Measurements from ENCODE around the gene BHMT2. TPM values are rescaled to one million over a fixed set of nuclear protein-coding genes. Genes with fewer than 3 reads are reported as not detected.

Gene BHMT2
- total RNA-seq, 4 donors from 2014 or later: 27.6 to 63.4 (median 48.0) TPM

DNA sequence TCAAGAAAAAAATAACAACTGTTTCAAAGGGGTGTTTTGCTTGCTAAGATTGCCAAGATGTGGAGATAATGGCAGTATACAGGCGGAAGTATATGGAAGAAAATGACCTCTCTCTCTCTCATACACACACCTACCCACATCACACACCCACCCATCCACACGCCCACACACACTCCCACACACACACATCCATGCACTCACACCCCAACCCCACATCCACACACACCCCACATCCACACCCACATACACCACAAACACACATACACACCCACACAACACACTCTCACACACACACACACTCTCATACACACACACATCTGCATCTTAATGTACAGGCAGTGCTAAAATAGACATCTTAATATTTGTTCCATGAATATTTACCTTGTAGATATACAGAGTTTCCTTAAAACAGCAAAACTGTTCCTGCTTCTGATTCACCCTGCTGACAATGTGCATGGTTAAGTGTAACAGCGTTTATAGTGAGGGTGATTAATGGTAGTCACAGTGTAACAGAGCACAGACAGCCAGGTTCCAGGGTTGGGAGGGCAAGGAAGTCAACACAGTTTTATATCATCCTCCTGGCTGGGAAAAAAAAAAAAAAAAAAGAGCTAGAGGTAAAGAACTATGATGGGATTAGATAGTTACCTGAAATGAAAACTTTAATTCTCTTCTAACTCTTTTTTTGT lies 8.3 kb downstream of the BHMT2 start:
- DNase-seq (ENCODE audit: low spot score in 2 of 2): no peak
- Histone ChIP-seq H3K36me3 (peaks cover 0 to 13% (median 0%) of the 10 kb centered on the region in 3 donors), H3K9me3 (peaks cover 0 to 12% (median 2%) of the 10 kb centered on the region in 4 donors), H3K27me3 (no peaks in the 10 kb centered on the region), H3K4me3 (no peak overlapping the region), H3K27ac (no peak overlapping the region), H3K4me1 (no peaks in the 10 kb centered on the region)
- no peak for TF ChIP-seq POLR2A (IDR thresholded peaks at IDR 0.05)
- no peak for TF ChIP-seq EP300 (IDR thresholded peaks at IDR 0.05)
- no peak for TF ChIP-seq CTCF (IDR thresholded peaks at IDR 0.05)
- WGBS, 2 donors: 66 to 82% methylated on average over 3 of the region's 3 CpGs

- H3K4me3 ChIP-seq: no peak overlapping the region
- no peak for TF ChIP-seq POLR2A (IDR thresholded peaks at IDR 0.05)
- TF ChIP-seq CTCF (IDR thresholded peaks at IDR 0.05): no peak
- no peak for TF ChIP-seq EP300 (IDR thresholded peaks at IDR 0.05)
- DNase-seq (ENCODE audit: low spot score in 2 of 2): no peak
- peaks cover 0 to 13% (median 0%) of the 10 kb centered on the region in 3 donors for H3K36me3 ChIP-seq
- H3K9me3 ChIP-seq: no peaks in the 10 kb centered on the region
- no peaks in the 10 kb centered on the region for H3K27me3 ChIP-seq
- WGBS, 2 donors: 92 to 97% methylated on average over 2 of the region's 2 CpGs
- H3K27ac ChIP-seq: no peak overlapping the region
- H3K4me1 ChIP-seq: no peaks in the 10 kb centered on the region
Observed at GRCh38 chr5:79080804-79081203, 11.2 kb downstream of the BHMT2 start.

DNA sequence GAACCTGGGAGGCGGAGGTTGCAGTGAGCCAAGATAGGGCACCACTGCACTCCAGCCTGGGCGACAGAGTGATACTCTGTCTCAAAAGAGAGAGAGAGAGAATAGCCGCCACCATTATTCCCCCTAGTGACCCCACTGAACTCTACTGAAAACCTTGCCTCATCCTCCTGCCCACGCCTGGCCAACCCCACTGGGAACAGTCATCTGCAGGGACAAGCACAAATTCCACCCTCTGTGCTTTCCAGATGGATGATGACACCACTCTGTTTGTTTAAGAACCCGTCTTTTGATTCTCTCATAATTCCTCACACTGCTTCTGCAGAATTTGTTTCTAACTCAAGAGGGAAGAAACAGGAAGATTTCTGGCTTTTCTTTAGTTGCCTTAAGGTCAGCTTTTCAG lies 12.2 kb downstream of the BHMT2 start:
- H3K4me1 ChIP-seq: no peaks in the 10 kb centered on the region
- peaks cover 0 to 13% (median 0%) of the 10 kb centered on the region in 3 donors for H3K36me3 ChIP-seq
- no peak for DNase-seq (ENCODE audit: low spot score in 2 of 2)
- H3K27ac ChIP-seq: no peak overlapping the region
- no peaks in the 10 kb centered on the region for H3K27me3 ChIP-seq
- whole genome bisulfite sequencing, 2 donors: 77 to 83% methylated on average over 5 of the region's 5 CpGs
- no peak overlapping the region for H3K4me3 ChIP-seq
- no peak for TF ChIP-seq EP300 (IDR thresholded peaks at IDR 0.05)
- TF ChIP-seq POLR2A (IDR thresholded peaks at IDR 0.05): no peak
- TF ChIP-seq CTCF (IDR thresholded peaks at IDR 0.05): no peak
- H3K9me3 ChIP-seq: no peaks in the 10 kb centered on the region

DNA sequence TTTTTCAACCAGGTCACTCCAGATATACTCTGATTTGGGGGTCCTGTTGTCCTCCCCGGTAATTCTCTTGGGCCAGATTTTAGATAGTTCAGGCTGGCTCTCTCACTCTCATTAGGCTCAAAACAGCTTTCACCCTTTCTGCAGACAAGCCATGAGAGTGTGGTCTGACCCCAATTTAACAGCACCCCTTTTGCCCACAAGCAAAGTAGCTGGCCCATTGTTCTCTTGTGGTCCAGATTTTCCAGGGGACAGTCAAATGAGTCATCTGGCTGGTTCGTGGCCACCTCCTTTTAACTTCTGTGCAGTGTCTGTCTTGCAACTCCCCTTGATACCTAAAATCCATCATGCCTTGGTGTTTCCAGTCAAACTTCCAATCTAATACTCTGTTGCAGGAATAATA lies 16.5 kb downstream of the BHMT2 start:
- Histone ChIP-seq H3K4me3 (no peak overlapping the region), H3K27me3 (no peaks in the 10 kb centered on the region), H3K4me1 (no peaks in the 10 kb centered on the region), H3K27ac (no peak overlapping the region), H3K9me3 (no peaks in the 10 kb centered on the region), H3K36me3 (peaks cover 0 to 6% (median 0%) of the 10 kb centered on the region in 3 donors)
- DNase-seq (ENCODE audit: low spot score in 2 of 2): no peak
- 72 to 79% methylated on average over 2 of the region's 2 CpGs for WGBS, 2 donors
- TF ChIP-seq POLR2A (IDR thresholded peaks at IDR 0.05) (no peak), EP300 (IDR thresholded peaks at IDR 0.05) (no peak), CTCF (IDR thresholded peaks at IDR 0.05) (no peak)

GRCh38 chr5:79088507-79088906 lies 18.9 kb downstream of the BHMT2 start:
- H3K27ac ChIP-seq: no peak overlapping the region
- no peaks in the 10 kb centered on the region for H3K9me3 ChIP-seq
- TF ChIP-seq POLR2A (IDR thresholded peaks at IDR 0.05): no peak
- TF ChIP-seq CTCF (IDR thresholded peaks at IDR 0.05): no peak
- TF ChIP-seq EP300 (IDR thresholded peaks at IDR 0.05): no peak
- no peaks in the 10 kb centered on the region for H3K4me1 ChIP-seq
- H3K27me3 ChIP-seq: no peaks in the 10 kb centered on the region
- WGBS, 2 donors: 78 to 85% methylated on average over 4 of the region's 4 CpGs
- H3K36me3 ChIP-seq: no peaks in the 10 kb centered on the region
- no peak for DNase-seq (ENCODE audit: low spot score in 2 of 2)
- H3K4me3 ChIP-seq: no peak overlapping the region

All from tibial nerve (tissue), 4 donors.